Loucy (cell line): ENCODE data around the gene CACNA1B.
"Not testable (repeated sequence)": the region's sequence is repeated elsewhere in the genome, so short reads cannot be mapped to it uniquely, and the experiment has no call there.

Experiments used
- H2AFZ ChIP-seq: fragments of 200-600 bp; sonication (generic); 2 replicates; pipeline ENCODE4 v1.6.0; 2016; ENCODE audit warnings: antibody characterized with exemption, mild to moderate bottlenecking, low read length, moderate library complexity
- H3F3A ChIP-seq: fragments of 200-600 bp; 2 replicates; pipeline ENCODE4 v1.6.0; 2016; ENCODE audit warnings: antibody characterized with exemption, low read depth, mild to moderate bottlenecking
- H3K27me3 ChIP-seq: fragments of 200-600 bp; sonication (generic); 2 replicates; pipeline ENCODE4 v1.6.1; 2014; ENCODE audit warnings: low read length, mild to moderate bottlenecking; ENCODE audit not compliant: insufficient read depth, poor library complexity, severe bottlenecking
- H3K36me3 ChIP-seq: fragments of 200-600 bp; sonication (generic); 2 replicates; pipeline ENCODE4 v1.6.1; 2016; ENCODE audit warnings: low read length; ENCODE audit not compliant: insufficient read depth
- H3K4me1 ChIP-seq: fragments of 200-600 bp; sonication (generic); 2 replicates; pipeline ENCODE4 v1.5.1; 2014; ENCODE audit warnings: low read length, mild to moderate bottlenecking; ENCODE audit not compliant: insufficient read depth, poor library complexity, severe bottlenecking
- H3K4me2 ChIP-seq: fragments of 200-600 bp; sonication (generic); 2 replicates; pipeline ENCODE4 v1.6.0; 2014; ENCODE audit warnings: antibody characterized with exemption, low read length, low read depth, mild to moderate bottlenecking; ENCODE audit not compliant: poor library complexity, severe bottlenecking
- H3K4me3 ChIP-seq: fragments of 200-600 bp; sonication (generic); 2 replicates; pipeline ENCODE4 v1.5.1; 2014; ENCODE audit warnings: low read length, mild to moderate bottlenecking, mixed read lengths; ENCODE audit not compliant: poor library complexity, severe bottlenecking
- H3K79me2 ChIP-seq: fragments of 200-600 bp; sonication (generic); 2 replicates; pipeline ENCODE4 v1.6.1; 2014; ENCODE audit warnings: low read length; ENCODE audit not compliant: insufficient read depth
- H3K9ac ChIP-seq: fragments of 200-600 bp; sonication (generic); 2 replicates; pipeline ENCODE4 v1.6.0; 2014; ENCODE audit warnings: mild to moderate bottlenecking, low read depth, low read length, moderate library complexity; ENCODE audit not compliant: poor library complexity, severe bottlenecking
- H3K9me2 ChIP-seq: fragments of 200-600 bp; sonication (generic); replicated peaks from 2 replicates; pipeline ENCODE4 v1.6.1; 2016; ENCODE audit warnings: low read depth, low read length, mixed read lengths
- H3K9me3 ChIP-seq: fragments of 200-600 bp; sonication (generic); 2 replicates; pipeline ENCODE4 v1.6.1; 2014; ENCODE audit warnings: mild to moderate bottlenecking, antibody characterized with exemption, low read length, low read depth; ENCODE audit not compliant: insufficient read depth
- H4K20me1 ChIP-seq: fragments of 200-600 bp; sonication (generic); 2 replicates; pipeline ENCODE4 v1.6.0; 2014; ENCODE audit warnings: antibody characterized with exemption, low read length, mild to moderate bottlenecking; ENCODE audit not compliant: insufficient read depth, poor library complexity, severe bottlenecking

Gene CACNA1B

GRCh38 chr9:138149672-138150656 is 272.4 kb downstream of the CACNA1B start:
- not testable (repeated sequence) for H4K20me1 ChIP-seq, H3K4me3 ChIP-seq, H3K9me3 ChIP-seq, H3K4me1 ChIP-seq, H3K9ac ChIP-seq, H3K79me2 ChIP-seq, H2AFZ ChIP-seq, H3K4me2 ChIP-seq, H3F3A ChIP-seq, H3K9me2 ChIP-seq, H3K27me3 ChIP-seq, H3K36me3 ChIP-seq

GRCh38 chr9:138155788-138156187 is 278.2 kb downstream of the CACNA1B start:
- not testable (repeated sequence) for H3K4me1 ChIP-seq, H3K27me3 ChIP-seq, H3K9me3 ChIP-seq, H3K4me2 ChIP-seq, H3K79me2 ChIP-seq, H3K9me2 ChIP-seq, H2AFZ ChIP-seq, H3K9ac ChIP-seq, H4K20me1 ChIP-seq, H3K4me3 ChIP-seq, H3K36me3 ChIP-seq, H3F3A ChIP-seq

GRCh38 chr9:138166793-138167192 is 289.2 kb downstream of the CACNA1B start:
- not testable (repeated sequence) for H3K9me2 ChIP-seq, H2AFZ ChIP-seq, H4K20me1 ChIP-seq, H3K4me2 ChIP-seq, H3K9ac ChIP-seq, H3K4me3 ChIP-seq, H3K4me1 ChIP-seq, H3K9me3 ChIP-seq, H3F3A ChIP-seq, H3K79me2 ChIP-seq, H3K27me3 ChIP-seq, H3K36me3 ChIP-seq
